GM12878 (cell line): ENCODE measurements around the gene MGMT. TPM values are rescaled to one million over a fixed set of nuclear protein-coding genes. Genes with fewer than 3 reads are reported as not detected.

ENCODE experiments used
- ATAC-seq: fragments of 200-7000 bp; cut with Tn5 transposase; 3 replicates; pipeline ENCODE4 v1.9.1; 2020; ENCODE audit warnings: mild to moderate bottlenecking, moderate library complexity
- BruUV-seq: library from RNA; stranded (reverse); fragments of 400-500 nt; replicated peaks from 2 replicates; lab custom pipeline; 2021; lab: Mats Ljungman, UMichigan
- CTCF ChIA-PET: fragments of 300-600 bp; sonication (Branson Sonifier 250); formaldehyde crosslinking; extraction: SDS; loops from one replicate; lab custom pipeline; 2021; ENCODE audit warnings: inconsistent platforms; lab: Yijun Ruan, JAX
- POLR2A ChIA-PET: fragments of 350-600 bp; formaldehyde crosslinking; extraction: SDS; loops from one replicate; lab custom pipeline; 2021; ENCODE audit warnings: inconsistent platforms; lab: Charles Lee
- RAD21 ChIA-PET: fragments of 300-600 bp; sonication (Branson Sonifier 250); formaldehyde crosslinking; loops from one replicate; lab custom pipeline; 2023; ENCODE audit warnings: antibody characterized with exemption; ENCODE audit not compliant: unreplicated experiment; lab: Charles Lee
- SMC1A ChIA-PET: fragments of 300-600 bp; sonication (Branson Sonifier 250); formaldehyde crosslinking; loops from one replicate; lab custom pipeline; 2023; ENCODE audit not compliant: unreplicated experiment, uncharacterized antibody; lab: Charles Lee
- DNase-seq: peaks from one replicate; pipeline ENCODE4 v3.0.0-alpha.2; 2011; ENCODE audit warnings: low read depth, low spot score
- FAIRE-seq: peaks from 3 replicates; lab custom pipeline; 2011; peaks lifted over from hg19 to GRCh38; lab: Jason Lieb, UNC
- H2AFZ ChIP-seq: 2 replicates; pipeline ENCODE4 v1.6.0; 2011; ENCODE audit warnings: low read depth, low read length, control low read depth; ENCODE audit not compliant: control insufficient read depth
- H3K27ac ChIP-seq: 2 replicates; pipeline ENCODE4 v1.5.1; 2011; ENCODE audit warnings: control low read depth; ENCODE audit not compliant: control insufficient read depth, insufficient read depth
- H3K27me3 ChIP-seq, 2 experiments: replicated peaks in 1 of 2; 2 replicates each; pipeline versions ENCODE4 v1.6.0 to v1.6.1; 2011; ENCODE audit warnings: low read length in 1 of 2; ENCODE audit not compliant: control insufficient read depth in 2 of 2, insufficient read depth in 2 of 2
- H3K36me3 ChIP-seq, 2 experiments: 2 replicates each; pipeline ENCODE4 v1.5.1; 2011; ENCODE audit warnings: low read length in 1 of 2; ENCODE audit not compliant: control insufficient read depth in 2 of 2, insufficient read depth in 2 of 2
- H3K4me1 ChIP-seq: 2 replicates; pipeline ENCODE4 v1.6.1; 2011; ENCODE audit warnings: mild to moderate bottlenecking, low read length, moderate library complexity, mixed read lengths; ENCODE audit not compliant: control insufficient read depth, insufficient read depth
- H3K4me2 ChIP-seq: 2 replicates; pipeline ENCODE4 v1.6.0; 2011; ENCODE audit warnings: control low read depth; ENCODE audit not compliant: control insufficient read depth, insufficient read depth
- H3K4me3 ChIP-seq: fragments of 200-600 bp; sonication (generic); 2 replicates; pipeline ENCODE4 v1.5.1; 2016
- H3K79me2 ChIP-seq: 2 replicates; pipeline ENCODE4 v1.6.0; 2011; ENCODE audit warnings: low read length; ENCODE audit not compliant: control insufficient read depth, insufficient read depth
- H3K9ac ChIP-seq: 2 replicates; pipeline ENCODE4 v1.8.0; 2011; ENCODE audit warnings: low read length, control low read depth, mixed read lengths; ENCODE audit not compliant: control insufficient read depth, insufficient read depth
- H3K9me3 ChIP-seq: replicated peaks from 3 replicates; pipeline ENCODE4 v1.5.1; 2011; ENCODE audit warnings: mild to moderate bottlenecking, low read length; ENCODE audit not compliant: control insufficient read depth, insufficient read depth
- H4K20me1 ChIP-seq: 2 replicates; pipeline ENCODE4 v1.6.0; 2011; ENCODE audit not compliant: control insufficient read depth, insufficient read depth
- BCLAF1 ChIP-seq: fragments of 450-650 bp; IDR thresholded peaks from 2 replicates; pipeline ENCODE4 v1.6.1; 2017; ENCODE audit warnings: antibody characterized with exemption, mild to moderate bottlenecking, moderate library complexity
- CTCF ChIP-seq, 3 experiments: IDR thresholded peaks in 2 of 3; conservative IDR thresholded peaks in 1 of 3; 2 replicates each; pipeline ENCODE4 v1.5.1; 2011; ENCODE audit warnings: low read depth in 3 of 3, low read length in 3 of 3, mild to moderate bottlenecking in 3 of 3, control low read depth in 2 of 3, moderate library complexity in 2 of 3, inconsistent platforms in 1 of 3, mixed read lengths in 1 of 3; ENCODE audit not compliant: control insufficient read depth in 2 of 3, insufficient read depth in 1 of 3; ENCODE audit errors: extremely low read depth in 1 of 3
- CUX1 ChIP-seq: IDR thresholded peaks from 2 replicates; pipeline ENCODE4 v1.6.1; 2012; ENCODE audit warnings: improper control_type of control experiment, low read depth, low read length; ENCODE audit not compliant: insufficient replicate concordance
- EP300 ChIP-seq, 2 experiments: fragments of 150-350 bp in 1 of 2; IDR thresholded peaks; 2 replicates each; pipeline ENCODE4 v1.6.1; 2011 to 2012; ENCODE audit warnings: low read depth in 2 of 2, low read length in 2 of 2, borderline replicate concordance in 1 of 2, improper control_type of control experiment in 1 of 2, inconsistent platforms in 1 of 2; ENCODE audit not compliant: control insufficient read depth in 1 of 2
- IKZF2 ChIP-seq, 2 experiments: fragments of 450-650 bp; IDR thresholded peaks; 2 replicates each; pipeline ENCODE4 v1.6.1; 2017; ENCODE audit warnings: mild to moderate bottlenecking in 2 of 2, moderate library complexity in 2 of 2
- NR2C2 ChIP-seq: IDR thresholded peaks from 2 replicates; pipeline ENCODE4 v1.6.1; 2011; ENCODE audit warnings: borderline replicate concordance, low read depth; ENCODE audit not compliant: control insufficient read depth, insufficient read length
- WGBS: methylation state at CpG from one replicate; pipeline ENCODE4 v1.1.6; 2016; ENCODE audit warnings: low lambda C conversion rate; ENCODE audit not compliant: insufficient replicate concordance, insufficient coverage; ENCODE audit errors: missing lambda C conversion rate; 5-methylcytosine and 5-hydroxymethylcytosine counted together
- in situ Hi-C: fragments of 300-500 bp; cut with MboI; formaldehyde crosslinking; loops from 9 replicates; pipeline ENCODE4 v1.14.3; 2018; ENCODE audit warnings: mixed read lengths
- intact Hi-C: fragments of 100-400 bp; cut with micrococcal nuclease; formaldehyde crosslinking; loops from one replicate; pipeline ENCODE4 v1.14.2; 2022; ENCODE audit not compliant: unreplicated experiment
- polyA plus RNA-seq, 11 experiments: library from polyadenylated mRNA; depleted of rRNA in 4 of 11; unstranded in 6 of 11; stranded (reverse) in 5 of 11; fragments of >200 nt; fragmentation: Nextera tagmentation in 4 of 11; fragmentation: Illumina TruSeq in 1 of 11; extraction: Ambion mirVana in 4 of 11; extraction: Trizol in 1 of 11; gene quantifications; 1 replicate in 1 of 11; 2 replicates in 10 of 11; pipeline versions ENCODE4 v1.2.1 to v1.2.3, GENCODE V29; 2011 to 2016; ENCODE audit warnings: inconsistent platforms in 2 of 11, missing spikeins in 2 of 11, low read depth in 1 of 11
- total RNA-seq, 4 experiments: library from RNA; depleted of rRNA in 3 of 4; stranded (reverse); fragments of >200 nt in 3 of 4; fragmentation: Illumina TruSeq in 1 of 4; extraction: Trizol in 1 of 4; gene quantifications; 2 replicates each; pipeline versions ENCODE4 v1.2.1 to v1.2.3, GENCODE V29; 2013 to 2021

The MGMT gene
- total and polyA plus RNA-seq, 10 of the 15 experiments (the other 5 are each of a cell fraction or from before 2014, with no cell fraction given): 0.16 to 24.2 (median 13.3) TPM

DNA sequence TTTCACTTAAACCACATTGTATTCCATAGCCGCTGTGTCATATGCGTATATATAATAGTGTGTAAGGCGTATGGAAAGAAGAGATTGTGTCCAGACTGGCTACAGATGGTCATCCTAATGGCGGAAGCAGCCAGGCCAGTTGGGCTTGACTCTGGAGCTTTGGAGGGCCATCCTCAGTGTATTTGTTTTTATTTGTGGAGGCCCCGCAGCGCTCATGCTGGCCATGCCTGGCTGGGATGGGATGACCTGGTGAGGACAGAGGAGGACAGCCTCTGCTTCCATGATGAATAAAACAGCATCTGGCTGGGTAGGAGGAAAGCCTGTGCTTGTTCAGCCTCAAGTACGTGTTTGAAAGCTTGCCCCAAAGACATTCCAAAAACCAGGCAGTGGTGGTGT lies 276.7 kb downstream of the MGMT start (continued):
- TF ChIP-seq CUX1 (no peak), EP300 (IDR thresholded peaks at IDR 0.05; ENCODE audit: borderline replicate concordance in 1 of 2, control insufficient read depth in 1 of 2, low read depth in 2 of 2, low read length in 2 of 2) (no peak), NR2C2 (no peak)

DNA sequence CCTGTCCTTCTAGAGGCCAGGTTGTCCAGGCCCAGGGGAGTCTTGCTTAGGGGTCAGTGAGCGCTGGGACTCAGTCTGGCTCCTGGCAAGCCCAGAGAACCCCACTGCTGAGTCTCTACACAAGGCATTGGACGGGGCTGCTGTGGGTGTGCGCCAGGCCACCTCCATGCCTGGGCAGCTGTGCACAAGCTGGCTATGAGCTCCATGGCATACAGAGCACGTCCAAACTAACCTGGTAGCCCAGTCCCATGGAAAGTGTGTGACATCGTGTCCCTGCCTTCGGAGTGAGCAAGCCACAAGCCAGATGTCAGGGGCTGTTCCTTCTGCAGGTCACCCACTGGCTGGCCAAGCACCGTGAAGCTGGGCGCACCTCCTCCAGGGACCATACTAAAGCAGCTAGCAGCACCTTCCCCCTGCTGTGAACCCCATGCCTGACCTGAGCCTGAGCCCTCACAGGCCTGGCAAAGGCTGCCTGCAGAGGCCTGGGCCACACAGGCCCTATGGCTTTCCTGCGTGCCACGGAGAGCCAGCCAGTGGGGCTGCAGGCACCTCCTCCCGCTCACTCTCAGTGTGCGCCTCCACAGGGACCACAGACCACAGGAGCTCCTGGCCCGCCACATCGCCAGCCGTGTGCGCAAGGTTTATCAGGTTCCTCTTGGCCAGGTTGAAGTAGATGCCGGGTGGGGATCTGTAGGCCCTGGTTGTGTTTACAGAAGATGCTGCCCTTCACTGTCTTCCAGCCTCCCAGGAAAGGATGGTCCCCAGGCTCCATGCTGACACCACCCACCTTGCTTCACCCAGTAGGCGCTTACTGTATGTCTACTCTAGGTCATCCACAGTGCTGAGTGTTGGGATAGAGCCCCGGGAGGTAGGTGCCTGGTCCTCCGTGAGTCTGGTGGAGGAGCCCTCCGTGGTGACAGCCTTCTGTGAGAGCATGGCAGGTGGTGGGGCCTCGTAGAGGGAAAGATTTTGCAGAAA lies 277.4 kb downstream of the MGMT start:
- in situ Hi-C loops: no loop called here
- FAIRE-seq: no peak
- TF ChIP-seq BCLAF1 (no peak), CTCF (IDR thresholded peaks at IDR 0.05 in 2 of 3, conservative IDR thresholded peaks at IDR 0.05 in 1 of 3; ENCODE audit: control insufficient read depth in 2 of 3, extremely low read depth in 1 of 3, insufficient read depth in 1 of 3, low read depth in 3 of 3, low read length in 3 of 3) (no peak), IKZF2 (IDR thresholded peaks at IDR 0.05) (no peak)
- Histone ChIP-seq H3K27ac (no peak overlapping the region), H3K4me3 (no peak overlapping the region), H4K20me1 (no peaks in the 10 kb centered on the region), H3K9me3 (no peaks in the 10 kb centered on the region; the same call in 1 of the 3 replicates), H3K4me2 (no peak overlapping the region), H3K27me3 (no peaks in the 10 kb centered on the region), H3K79me2 (no peaks in the 10 kb centered on the region), H3K4me1 (no peaks in the 10 kb centered on the region), H2AFZ (no peak overlapping the region), H3K9ac (no peak overlapping the region), H3K36me3 (no peaks in the 10 kb centered on the region)
- SMC1A ChIA-PET: no interaction called here
- BruUV-seq: no TSS peak
- POLR2A ChIA-PET: no interaction called here
- RAD21 ChIA-PET: no interaction called here
- WGBS: 97% methylated on average over 22 of the region's 22 CpGs
- CTCF ChIA-PET: no interaction called here
- no peak for ATAC-seq
- intact Hi-C loops: no loop called here
- DNase-seq: no peak
